ENCODE results near the gene SYCP1. TPM values are rescaled to one million over a fixed set of nuclear protein-coding genes. Genes with fewer than 3 reads are reported as not detected.
A peak's percentile ranks its signal among the peaks of the same experiment; 100 is the strongest.

SYCP1 gene
- total and polyA plus RNA-seq, 2 of the 13 experiments (the other 11 are each of a cell fraction or from before 2014, with no cell fraction given), result not detected

GRCh38 chr1:115036814-115037507, 182.3 kb downstream of the SYCP1 start (continued):
- TF ChIP-seq ZBTB4 (CRISPR knock-in tag; IDR thresholded peaks at IDR 0.05; ENCODE audit: borderline replicate concordance) (no peak), ZNF567 (CRISPR knock-in tag; IDR thresholded peaks at IDR 0.05; ENCODE audit: borderline replicate concordance) (no peak), ZFP36L2 (CRISPR knock-in tag; IDR thresholded peaks at IDR 0.05) (no peak), KLF12 (CRISPR knock-in tag; IDR thresholded peaks at IDR 0.05; ENCODE audit: borderline replicate concordance) (no peak), ZNF253 (CRISPR knock-in tag; IDR thresholded peaks at IDR 0.05; ENCODE audit: borderline replicate concordance) (no peak), NR2F2 (IDR thresholded peaks at IDR 0.05; ENCODE audit: borderline replicate concordance, low read depth) (peak; percentile 26; the same call in 1 of the 2 replicates), CCAR2 (optimal IDR thresholded peaks at IDR 0.05; ENCODE audit: low read depth, low read length) (no peak), ZBTB14 (CRISPR knock-in tag; IDR thresholded peaks at IDR 0.05) (no peak), ZBTB42 (CRISPR knock-in tag; IDR thresholded peaks at IDR 0.05) (no peak), SMARCE1 (IDR thresholded peaks at IDR 0.05; ENCODE audit: borderline replicate concordance) (no peak), ZNF616 (CRISPR knock-in tag; IDR thresholded peaks at IDR 0.05; ENCODE audit: low read depth) (no peak), ZBTB49 (CRISPR knock-in tag; IDR thresholded peaks at IDR 0.05; ENCODE audit: borderline replicate concordance) (no peak), MEF2D (CRISPR knock-in tag; IDR thresholded peaks at IDR 0.05) (peak; percentile 95), ZBTB33 (CRISPR knock-in tag; IDR thresholded peaks at IDR 0.05) (no peak), ZNF562 (CRISPR knock-in tag; IDR thresholded peaks at IDR 0.05; ENCODE audit: borderline replicate concordance) (no peak), GMEB2 (CRISPR knock-in tag; IDR thresholded peaks at IDR 0.05; ENCODE audit: low read depth) (no peak), ZNF784 (CRISPR knock-in tag; IDR thresholded peaks at IDR 0.05; ENCODE audit: borderline replicate concordance) (no peak), HHEX (CRISPR knock-in tag; IDR thresholded peaks at IDR 0.05) (no peak)
